Right lobe of liver (tissue), 4 donors: ENCODE results near the gene FMN2.

Experiments used
- POLR2A ChIP-seq: fragments of 450-650 bp; IDR thresholded peaks from one replicate; pipeline ENCODE4 v1.6.1; 2017; ENCODE audit warnings: antibody characterized with exemption, mild to moderate bottlenecking
- TF ChIP-seq, protein P1 (sequence below), 4 donors: fragments of 200-600 bp in 3 of 4; fragments of 450-650 bp in 1 of 4; IDR thresholded peaks; one replicate each; pipeline versions ENCODE4 v1.5.1 to v1.8.0; 2016 to 2022; ENCODE audit warnings: antibody characterized with exemption in 4 of 4, mild to moderate bottlenecking in 2 of 4
- donor health status: DM: no; HTN: no; CAD: no.
- donor health status: DM: no; HTN: no; CAD: no.
- donor health status: DM: no; HTN: yes; CAD: no.

DNA sequence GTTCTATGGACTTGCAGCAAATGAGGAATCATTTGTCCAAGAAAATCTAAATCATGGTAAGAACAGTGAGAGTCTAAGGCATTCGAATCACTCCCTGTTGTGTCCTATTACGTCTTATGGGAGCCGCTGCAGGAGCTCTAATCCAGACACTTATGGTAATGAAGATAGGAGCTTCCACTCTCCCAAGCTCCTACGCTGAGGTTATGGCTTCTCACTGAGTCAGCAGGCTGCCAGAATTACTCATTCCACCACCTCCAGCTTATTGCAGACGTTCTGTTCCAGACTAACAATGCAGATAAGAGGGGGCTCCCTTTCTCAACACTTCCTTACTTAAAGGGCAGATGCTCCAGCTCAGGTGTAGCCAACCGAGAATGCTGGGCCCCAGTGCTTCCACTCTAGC, 307.7 kb downstream of the FMN2 start:
- TF ChIP-seq, protein P1, sequence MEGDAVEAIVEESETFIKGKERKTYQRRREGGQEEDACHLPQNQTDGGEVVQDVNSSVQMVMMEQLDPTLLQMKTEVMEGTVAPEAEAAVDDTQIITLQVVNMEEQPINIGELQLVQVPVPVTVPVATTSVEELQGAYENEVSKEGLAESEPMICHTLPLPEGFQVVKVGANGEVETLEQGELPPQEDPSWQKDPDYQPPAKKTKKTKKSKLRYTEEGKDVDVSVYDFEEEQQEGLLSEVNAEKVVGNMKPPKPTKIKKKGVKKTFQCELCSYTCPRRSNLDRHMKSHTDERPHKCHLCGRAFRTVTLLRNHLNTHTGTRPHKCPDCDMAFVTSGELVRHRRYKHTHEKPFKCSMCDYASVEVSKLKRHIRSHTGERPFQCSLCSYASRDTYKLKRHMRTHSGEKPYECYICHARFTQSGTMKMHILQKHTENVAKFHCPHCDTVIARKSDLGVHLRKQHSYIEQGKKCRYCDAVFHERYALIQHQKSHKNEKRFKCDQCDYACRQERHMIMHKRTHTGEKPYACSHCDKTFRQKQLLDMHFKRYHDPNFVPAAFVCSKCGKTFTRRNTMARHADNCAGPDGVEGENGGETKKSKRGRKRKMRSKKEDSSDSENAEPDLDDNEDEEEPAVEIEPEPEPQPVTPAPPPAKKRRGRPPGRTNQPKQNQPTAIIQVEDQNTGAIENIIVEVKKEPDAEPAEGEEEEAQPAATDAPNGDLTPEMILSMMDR (IDR thresholded peaks at IDR 0.05), result no peak
- TF ChIP-seq POLR2A, result no peak
